HepG2 (cell line): ENCODE results near the gene TBL3. TPM values are rescaled to one million over a fixed set of nuclear protein-coding genes. Genes with fewer than 3 reads are reported as not detected.

ENCODE experiments used
- AGO2 ChIP-seq: fragments of 200-400 bp; formaldehyde crosslinking; optimal IDR thresholded peaks from 2 replicates; pipeline ENCODE3; 2017; ENCODE audit warnings: mild to moderate bottlenecking, low read depth, low read length, moderate library complexity
- CHCHD3 ChIP-seq: sonication (generic); formaldehyde crosslinking; IDR thresholded peaks from 2 replicates; pipeline ENCODE4 v1.8.0; 2022; ENCODE audit warnings: mild to moderate bottlenecking, missing genetic modification reagents, moderate library complexity
- DNMT1 ChIP-seq: sonication (generic); formaldehyde crosslinking; IDR thresholded peaks from 2 replicates; pipeline ENCODE4 v1.5.1; 2020; ENCODE audit warnings: mild to moderate bottlenecking, missing genetic modification reagents
- FLYWCH1 ChIP-seq: sonication (generic); formaldehyde crosslinking; IDR thresholded peaks from 2 replicates; pipeline ENCODE4 v1.8.1; 2023; ENCODE audit warnings: mild to moderate bottlenecking, missing genetic modification reagents
- FOXM1 ChIP-seq: sonication (generic); formaldehyde crosslinking; IDR thresholded peaks from 2 replicates; pipeline ENCODE4 v1.5.0; 2020; ENCODE audit warnings: missing genetic modification reagents
- KDM3A ChIP-seq: IDR thresholded peaks from 2 replicates; pipeline ENCODE4 v1.6.1; 2018; ENCODE audit warnings: low read depth, missing compliant biosample characterization
- KLF12 ChIP-seq: sonication (generic); formaldehyde crosslinking; IDR thresholded peaks from 2 replicates; pipeline ENCODE4 v1.4.0; 2020; ENCODE audit warnings: missing genetic modification reagents, borderline replicate concordance
- KLF16 ChIP-seq, 2 experiments: sonication (generic) in 1 of 2; formaldehyde crosslinking in 1 of 2; IDR thresholded peaks; 2 replicates each; pipeline versions ENCODE4 v1.6.1 to v1.8.0; 2016 to 2023; ENCODE audit warnings: missing genetic modification reagents in 2 of 2, missing compliant biosample characterization in 1 of 2
- MXD1 ChIP-seq: sonication (generic); formaldehyde crosslinking; IDR thresholded peaks from 2 replicates; pipeline ENCODE4 v1.4.0; 2020; ENCODE audit warnings: mild to moderate bottlenecking, missing genetic modification reagents
- NFE2L1 ChIP-seq: sonication (generic); formaldehyde crosslinking; IDR thresholded peaks from 2 replicates; pipeline ENCODE4 v1.4.0; 2020; ENCODE audit warnings: missing genetic modification reagents, mild to moderate bottlenecking, borderline replicate concordance
- NFKB2 ChIP-seq: sonication (generic); formaldehyde crosslinking; IDR thresholded peaks from 2 replicates; pipeline ENCODE4 v1.4.0; 2020; ENCODE audit warnings: missing genetic modification reagents, borderline replicate concordance
- NRL ChIP-seq: sonication (generic); formaldehyde crosslinking; IDR thresholded peaks from 2 replicates; pipeline ENCODE4 v1.5.0; 2020; ENCODE audit warnings: missing genetic modification reagents, mild to moderate bottlenecking, moderate library complexity, borderline replicate concordance
- RAD21 ChIP-seq: fragments of 450-650 bp; formaldehyde crosslinking; IDR thresholded peaks from 2 replicates; pipeline ENCODE4 v1.5.0; 2020; ENCODE audit warnings: mild to moderate bottlenecking
- SP5 ChIP-seq: IDR thresholded peaks from 2 replicates; pipeline ENCODE4 v1.6.1; 2016; ENCODE audit warnings: low read depth, borderline replicate concordance
- SRSF1 ChIP-seq: fragments of 200-400 bp; formaldehyde crosslinking; optimal IDR thresholded peaks from 2 replicates; pipeline ENCODE3; 2017; ENCODE audit warnings: mild to moderate bottlenecking, low read depth, low read length, moderate library complexity
- ZBTB3 ChIP-seq: sonication (generic); formaldehyde crosslinking; IDR thresholded peaks from 2 replicates; pipeline ENCODE4 v1.4.0; 2020; ENCODE audit warnings: low read depth, mild to moderate bottlenecking, moderate library complexity, missing genetic modification reagents, borderline replicate concordance
- ZFP90 ChIP-seq: sonication (generic); formaldehyde crosslinking; IDR thresholded peaks from 2 replicates; pipeline ENCODE4 v1.8.0; 2022; ENCODE audit warnings: missing genetic modification reagents, mild to moderate bottlenecking, inconsistent platforms, borderline replicate concordance
- ZFP91 ChIP-seq: sonication (generic); formaldehyde crosslinking; IDR thresholded peaks from 2 replicates; pipeline ENCODE4 v1.9.0; 2022; ENCODE audit warnings: missing genetic modification reagents, mild to moderate bottlenecking, borderline replicate concordance
- ZNF225 ChIP-seq: sonication (generic); formaldehyde crosslinking; IDR thresholded peaks from 2 replicates; pipeline ENCODE4 v1.4.0; 2020; ENCODE audit warnings: mild to moderate bottlenecking, missing genetic modification reagents
- ZNF44 ChIP-seq: sonication (generic); formaldehyde crosslinking; IDR thresholded peaks from 2 replicates; pipeline ENCODE4 v1.5.1; 2020; ENCODE audit warnings: mild to moderate bottlenecking, missing genetic modification reagents
- ZNF563 ChIP-seq: sonication (generic); formaldehyde crosslinking; IDR thresholded peaks from 2 replicates; pipeline ENCODE4 v1.8.0; 2022; ENCODE audit warnings: mild to moderate bottlenecking, moderate library complexity, missing genetic modification reagents
- ZNF597 ChIP-seq: sonication (generic); formaldehyde crosslinking; IDR thresholded peaks from 2 replicates; pipeline ENCODE4 v1.5.0; 2020; ENCODE audit warnings: missing genetic modification reagents
- ZNF670 ChIP-seq: sonication (generic); formaldehyde crosslinking; IDR thresholded peaks from 2 replicates; pipeline ENCODE4 v1.8.0; 2022; ENCODE audit warnings: mild to moderate bottlenecking, missing genetic modification reagents, borderline replicate concordance
- ZNF788 ChIP-seq: sonication (generic); formaldehyde crosslinking; IDR thresholded peaks from 2 replicates; pipeline ENCODE4 v1.5.0; 2020; ENCODE audit warnings: mild to moderate bottlenecking, missing genetic modification reagents, borderline replicate concordance
- ZUFSP ChIP-seq: sonication (generic); formaldehyde crosslinking; IDR thresholded peaks from 2 replicates; pipeline ENCODE4 v1.9.0; 2021; ENCODE audit warnings: missing genetic modification reagents, mild to moderate bottlenecking, borderline replicate concordance
- polyA plus RNA-seq, 8 experiments: library from polyadenylated mRNA; depleted of rRNA in 3 of 8; stranded (reverse) in 7 of 8; unstranded in 1 of 8; fragments of >200 nt; fragmentation: Illumina TruSeq in 4 of 8; extraction: Trizol in 4 of 8; gene quantifications; 2 replicates each; pipeline versions ENCODE4 v1.2.1 to v1.2.3, GENCODE V29; 2011 to 2016; ENCODE audit warnings: low read depth in 4 of 8, missing spikeins in 1 of 8, mixed read lengths in 1 of 8; ENCODE audit not compliant: insufficient read depth in 1 of 8
- total RNA-seq, 5 experiments: library from RNA; depleted of rRNA; stranded (reverse); fragments of >200 nt; fragmentation: Illumina TruSeq; extraction: Trizol; gene quantifications; 2 replicates each; pipeline ENCODE4 v1.2.3, GENCODE V29; 2016; ENCODE audit warnings: low read depth in 1 of 5

TBL3 gene
- total and polyA plus RNA-seq, 2 of the 13 experiments (the other 11 are each of a cell fraction or from before 2014, with no cell fraction given) = 16.8 to 38.0 TPM

- TF ChIP-seq ZUFSP (CRISPR knock-in tag) (no peak), KLF16 (CRISPR knock-in tag; IDR thresholded peaks at IDR 0.05) (peak in 1 of 2 experiments; percentile 42; a peak in 1 of 4 replicates), NFE2L1 (CRISPR knock-in tag) (no peak), ZNF44 (no peak; the same call in 1 of the 2 replicates), ZBTB3 (CRISPR knock-in tag) (0 out of 2 replicates have a peak, but pooled peaks have one; percentile 15), MXD1 (CRISPR knock-in tag) (peak; percentile 87), SRSF1 (peak; percentile 85), CHCHD3 (CRISPR knock-in tag) (no peak), RAD21 (no peak), ZNF597 (no peak), NRL (CRISPR knock-in tag) (0 out of 2 replicates have a peak, but pooled peaks have one; percentile 10), NFKB2 (CRISPR knock-in tag) (peak; percentile 72; the same call in 1 of the 2 replicates), FOXM1 (CRISPR knock-in tag) (no peak), SP5 (CRISPR knock-in tag) (peak; percentile 61; the same call in 1 of the 2 replicates), ZNF563 (CRISPR knock-in tag) (no peak), ZFP90 (CRISPR knock-in tag) (peak; percentile 83), ZNF225 (CRISPR knock-in tag) (no peak), ZNF788 (CRISPR knock-in tag) (peak; percentile 84; the same call in 1 of the 2 replicates), KLF12 (no peak), AGO2 (no peak), KDM3A (peak; percentile 26; the same call in 1 of the 2 replicates), ZFP91 (CRISPR knock-in tag) (peak; percentile 69), FLYWCH1 (CRISPR knock-in tag) (no peak), ZNF670 (no peak), DNMT1 (CRISPR knock-in tag) (no peak)
These were observed 31.3 kb upstream of the TBL3 start (continued) for GRCh38 chr16:1940273-1941161.
